ENCODE results near the gene SMARCC1.

Gene SMARCC1

DNA sequence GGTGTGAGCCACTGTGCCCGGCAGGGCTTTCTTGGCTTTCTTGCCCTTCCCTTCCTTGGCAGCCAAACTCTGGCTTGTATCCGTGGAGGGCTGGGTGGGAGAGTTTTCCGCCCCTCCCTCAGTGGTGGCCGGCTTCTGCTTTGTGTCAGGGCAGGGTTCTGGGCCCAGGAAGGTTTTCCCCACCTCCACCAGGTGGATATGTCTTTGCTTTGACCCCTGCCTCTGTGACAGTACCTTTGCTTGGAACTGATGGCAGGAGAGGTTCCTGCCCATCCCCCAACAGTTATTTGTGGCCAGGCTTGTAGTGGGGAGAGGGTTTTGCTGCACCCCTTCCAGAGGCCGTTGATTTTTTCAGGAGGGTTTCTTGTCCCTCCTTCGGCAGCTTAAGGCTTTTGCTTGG, 227.4 kb downstream of the SMARCC1 start:
- no peak for DNase-seq

GRCh38 chr3:47553407-47553806, 228.3 kb downstream of the SMARCC1 start:
- DNase-seq: peak in 2 of 58 donors; percentile 5 to 8

DNA sequence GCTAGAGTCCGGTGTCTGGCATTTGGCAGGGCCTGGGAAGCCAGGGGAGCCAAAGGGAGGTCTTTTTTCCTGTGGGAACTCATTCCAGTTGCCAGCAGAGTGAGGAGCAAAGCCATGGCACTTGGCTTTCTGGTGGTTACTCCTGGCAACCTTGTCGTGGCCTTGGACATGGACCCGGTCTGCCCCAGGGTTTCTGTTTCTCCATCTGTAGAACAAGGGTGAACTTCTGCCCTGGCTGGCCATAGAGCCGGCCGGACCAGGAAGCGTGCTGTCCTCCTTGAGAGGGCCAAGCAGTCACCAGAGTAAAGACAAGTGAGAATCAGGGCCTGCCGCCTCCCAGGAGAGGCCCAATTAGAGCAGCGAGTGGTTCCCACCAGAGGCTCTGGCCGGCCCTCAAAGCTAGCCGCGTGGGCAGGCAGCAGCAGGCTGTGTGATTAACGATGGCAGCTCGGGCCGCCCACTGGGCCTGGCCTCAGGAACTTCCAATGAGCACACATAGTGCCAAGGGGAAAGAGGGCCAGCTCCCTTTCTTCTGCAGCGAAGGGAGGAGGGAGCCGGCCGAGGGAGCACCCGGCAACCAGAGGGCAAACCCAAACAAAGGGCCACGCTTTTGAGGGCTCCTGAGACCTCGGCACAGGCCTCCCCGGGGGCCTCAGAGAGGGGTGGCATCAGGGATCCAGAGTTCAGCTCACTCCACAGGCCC, 239.1 kb downstream of the SMARCC1 start:
- peak in 55 of 58 donors; percentile 17 to 97 (median 78) for DNase-seq

- no peak for DNase-seq
Observed at GRCh38 chr3:47541583-47542108, 240.0 kb downstream of the SMARCC1 start.

GRCh38 chr3:47540281-47540680, 241.4 kb downstream of the SMARCC1 start:
- DNase-seq: no peak

DNA sequence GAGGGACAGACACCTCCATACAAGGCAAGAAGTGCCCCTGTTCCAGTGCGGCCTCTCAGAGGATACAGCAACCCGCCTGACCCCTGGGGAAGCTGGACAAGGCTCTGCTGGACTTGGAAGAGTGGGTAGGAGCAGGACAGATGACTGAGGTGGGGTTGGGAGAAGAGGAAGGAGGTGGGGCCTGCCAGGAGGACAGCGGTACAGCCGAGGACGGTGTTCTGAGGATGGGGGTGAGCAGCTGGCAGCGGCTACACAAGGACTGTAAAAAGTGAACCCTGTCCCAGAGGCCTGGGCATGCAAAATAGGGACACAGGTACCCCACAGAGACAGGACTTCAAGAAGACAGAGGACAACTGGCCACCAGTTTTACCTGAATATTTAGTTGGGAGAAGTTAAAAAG, 244.7 kb downstream of the SMARCC1 start:
- peak in 1 of 58 donors; percentile 31 for DNase-seq

- DNase-seq: peak in 55 of 58 donors; percentile 13 to 94 (median 75)
Observed at GRCh38 chr3:47536221-47536891, 245.3 kb downstream of the SMARCC1 start.

All from anterior cingulate cortex (tissue), 58 donors.